ENCODE results near the gene PEMT.

GRCh38 chr17:17479209-17479608, 112.3 kb downstream of the PEMT start:
- TF ChIP-seq CTCF (IDR thresholded peaks at IDR 0.05 in 8 of 11, conservative IDR thresholded peaks at IDR 0.05 in 3 of 11) (no peak), POLR2AphosphoS5 (IDR thresholded peaks at IDR 0.05) (no peak), POLR2A (IDR thresholded peaks at IDR 0.05) (no peak)
